Measurements from ENCODE around the gene LINS1. TPM values are rescaled to one million over a fixed set of nuclear protein-coding genes. Genes with fewer than 3 reads are reported as not detected.

Gene LINS1
- total and polyA plus RNA-seq, 3 donors from 2014 or later, result 13.7 to 23.4 (median 17.3) TPM

DNA sequence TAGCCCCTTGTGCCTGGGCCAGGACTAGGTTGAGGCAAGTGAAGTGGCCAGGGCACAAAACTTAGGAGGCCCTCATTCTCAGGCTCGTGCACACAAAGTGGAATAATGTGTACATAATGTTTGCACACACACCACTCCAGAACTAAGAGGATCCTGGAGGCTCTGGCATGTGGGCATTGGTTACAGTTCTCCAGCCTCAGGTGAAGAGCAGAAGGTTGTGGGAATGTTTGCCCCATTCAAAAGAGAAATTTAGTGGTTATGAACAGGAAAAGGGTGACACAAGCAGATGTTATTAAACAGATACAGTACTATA is 31.7 kb upstream of the LINS1 start:
- intact Hi-C loops (cut with DNase I; ENCODE audit: low total_unique reads), result loop anchor here (10.0 kb wide), 1 partner anchor 241 kb away; the partner anchor contains the start of gene ALDH1A3

GRCh38 chr15:100631831-100632230 is 29.8 kb upstream of the LINS1 start:
- Histone ChIP-seq H3K36me3 (ENCODE audit: low read depth, missing control alignments) (no peaks in the 10 kb centered on the region), H3K27ac (no peak overlapping the region), H3K9me3 (no peaks in the 10 kb centered on the region), H3K4me3 (no peak overlapping the region), H3K4me1 (no peaks in the 10 kb centered on the region), H3K27me3 (no peaks in the 10 kb centered on the region)
- 60 to 68% methylated on average over 8 to 10 of the region's 10 CpGs for WGBS, 2 donors
- TF ChIP-seq POLR2A (IDR thresholded peaks at IDR 0.05) (no peak), CTCF (IDR thresholded peaks at IDR 0.05) (no peak)
- no peak for DNase-seq
- intact Hi-C loops (cut with DNase I; ENCODE audit: low total_unique reads), result loop anchor here (10.0 kb wide), 1 partner anchor 243 kb away; the partner anchor contains the start of gene ALDH1A3

More for the DNA sequence above, 31.7 kb upstream of the LINS1 start:
- Histone ChIP-seq H3K36me3 (ENCODE audit: low read depth, missing control alignments) (no peaks in the 10 kb centered on the region), H3K9me3 (no peaks in the 10 kb centered on the region), H3K4me3 (no peak overlapping the region), H3K27ac (no peak overlapping the region), H3K4me1 (no peaks in the 10 kb centered on the region), H3K27me3 (no peaks in the 10 kb centered on the region)
- TF ChIP-seq CTCF (IDR thresholded peaks at IDR 0.05) (no peak), POLR2A (IDR thresholded peaks at IDR 0.05) (no peak)
- no peak for DNase-seq
- 79 to 91% methylated on average over 1 of the region's 1 CpG for WGBS, 2 donors

DNA sequence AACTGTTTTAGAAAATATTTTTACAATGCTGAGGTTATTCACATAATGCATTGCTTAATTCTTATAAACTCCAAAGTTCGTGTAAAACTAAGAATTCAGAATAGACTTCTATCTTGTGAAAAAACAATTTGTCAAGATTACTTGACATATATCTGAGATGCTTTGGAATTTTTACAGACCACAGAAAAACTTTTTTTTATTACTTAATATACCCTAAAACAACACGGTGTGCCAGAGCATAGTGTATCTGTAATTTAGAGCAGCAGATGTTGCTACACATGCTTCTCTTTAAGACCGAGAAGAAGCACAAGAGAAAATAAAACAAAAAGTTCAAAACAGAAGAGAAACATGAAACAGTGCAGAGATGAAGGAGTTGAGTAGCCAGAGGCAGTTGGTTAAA is 26.8 kb upstream of the LINS1 start:
- DNase-seq, result no peak
- TF ChIP-seq POLR2A (IDR thresholded peaks at IDR 0.05) (no peak), CTCF (IDR thresholded peaks at IDR 0.05) (no peak)
- H3K36me3 ChIP-seq (ENCODE audit: low read depth, missing control alignments), result no peaks in the 10 kb centered on the region
- no peak overlapping the region for H3K4me3 ChIP-seq
- intact Hi-C loops (cut with DNase I; ENCODE audit: low total_unique reads), result no loop called here
- H3K27ac ChIP-seq, result no peak overlapping the region
- H3K9me3 ChIP-seq, result no peaks in the 10 kb centered on the region
- WGBS, 2 donors, result 61 to 64% methylated on average over 3 of the region's 3 CpGs
- H3K27me3 ChIP-seq, result no peaks in the 10 kb centered on the region
- H3K4me1 ChIP-seq, result no peaks in the 10 kb centered on the region

DNA sequence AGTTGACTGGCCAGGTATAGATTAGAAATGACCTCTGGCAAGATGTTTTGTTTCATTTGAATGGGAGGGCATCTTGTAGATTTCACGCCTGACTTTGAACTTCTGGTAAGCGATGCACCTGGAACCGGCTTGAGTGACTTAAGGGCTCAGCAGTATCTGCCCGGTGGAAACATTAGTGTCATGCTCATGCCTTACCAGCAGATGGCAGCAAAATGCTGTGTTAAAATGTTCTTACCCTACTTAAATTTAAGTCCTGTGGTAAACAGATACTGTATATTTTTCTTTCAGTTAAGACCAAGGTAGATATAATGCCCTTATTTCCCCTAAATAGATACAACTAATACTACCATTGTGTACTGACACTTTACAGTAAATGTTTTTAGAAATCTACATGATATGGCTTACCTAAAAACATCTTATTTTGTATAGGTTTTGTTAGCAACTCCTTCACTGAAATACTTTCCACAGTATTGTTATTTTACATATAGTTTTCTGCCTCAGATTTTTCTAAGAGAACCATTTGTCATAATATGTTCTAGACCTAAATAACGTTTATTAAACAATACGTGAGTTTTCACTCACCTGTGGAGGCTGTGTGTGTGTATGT is 25.9 kb upstream of the LINS1 start:
- Histone ChIP-seq H3K27ac (no peak overlapping the region), H3K4me3 (no peak overlapping the region), H3K27me3 (no peaks in the 10 kb centered on the region), H3K36me3 (ENCODE audit: low read depth, missing control alignments) (no peaks in the 10 kb centered on the region), H3K4me1 (no peaks in the 10 kb centered on the region), H3K9me3 (no peaks in the 10 kb centered on the region)
- 34 to 37% methylated on average over 6 of the region's 6 CpGs for WGBS, 2 donors
- peak; percentile 77 for DNase-seq
- TF ChIP-seq POLR2A (IDR thresholded peaks at IDR 0.05) (no peak), CTCF (IDR thresholded peaks at IDR 0.05) (peak; percentile 82 to 88 (median 86))
- intact Hi-C loops (cut with DNase I; ENCODE audit: low total_unique reads), result no loop called here

DNA sequence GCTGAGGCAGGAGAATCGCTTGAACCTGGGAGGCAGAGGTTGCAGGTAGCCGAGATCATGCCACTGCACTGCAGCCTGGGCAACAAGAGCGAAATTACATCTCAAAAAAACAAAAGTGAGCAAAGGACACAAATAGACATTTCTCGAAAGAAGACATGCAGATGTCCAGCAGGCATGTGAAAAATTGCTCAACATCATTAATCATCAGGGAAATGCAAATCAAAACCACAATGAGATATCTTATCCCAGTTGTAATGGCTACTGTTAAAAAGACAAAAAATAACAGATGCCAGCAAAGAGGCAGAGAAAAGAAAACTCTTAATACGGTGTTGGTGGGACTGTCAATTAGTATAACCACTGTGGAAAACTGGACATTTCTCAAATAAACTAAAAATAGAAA is 21.3 kb upstream of the LINS1 start:
- Histone ChIP-seq H3K9me3 (no peaks in the 10 kb centered on the region), H3K27me3 (no peaks in the 10 kb centered on the region), H3K4me3 (no peak overlapping the region), H3K36me3 (ENCODE audit: low read depth, missing control alignments) (no peaks in the 10 kb centered on the region), H3K4me1 (no peaks in the 10 kb centered on the region), H3K27ac (no peak overlapping the region)
- intact Hi-C loops (cut with DNase I; ENCODE audit: low total_unique reads), result no loop called here
- DNase-seq, result no peak
- no peak for TF ChIP-seq POLR2A (IDR thresholded peaks at IDR 0.05)
- no peak for TF ChIP-seq CTCF (IDR thresholded peaks at IDR 0.05)
- 89 to 94% methylated on average over 5 of the region's 5 CpGs for WGBS, 2 donors
